C4-2B (cell line): ENCODE measurements around the gene PHLDB3.

Source experiments
- ZFX ChIP-seq: fragments of 450-650 bp; IDR thresholded peaks from 2 replicates; pipeline ENCODE4 v1.6.1; 2017
- TF ChIP-seq, protein P1 (sequence below): fragments of 450-650 bp; conservative IDR thresholded peaks from 2 replicates; pipeline ENCODE4 v1.5.1; 2017; ENCODE audit warnings: mild to moderate bottlenecking

DNA sequence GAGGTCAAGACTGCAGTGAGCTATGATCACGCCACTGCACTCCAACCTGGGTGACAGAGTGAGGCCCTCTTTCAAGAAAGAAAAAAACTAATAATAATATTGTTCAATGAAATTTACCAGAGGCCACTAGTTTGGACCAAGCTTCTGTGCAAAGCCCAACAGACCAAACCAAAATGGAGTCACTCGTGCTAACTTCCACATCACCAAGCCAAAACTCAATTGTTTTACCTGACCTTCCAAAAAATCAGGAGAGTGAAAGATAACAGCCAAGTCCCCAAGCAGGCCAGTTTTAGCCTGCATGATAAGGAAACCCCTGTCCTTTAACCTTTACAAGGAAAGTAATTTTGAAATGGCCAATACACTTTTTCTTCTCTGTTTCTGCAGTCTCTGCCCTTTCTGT lies 59.1 kb downstream of the PHLDB3 start:
- TF ChIP-seq, protein P1, sequence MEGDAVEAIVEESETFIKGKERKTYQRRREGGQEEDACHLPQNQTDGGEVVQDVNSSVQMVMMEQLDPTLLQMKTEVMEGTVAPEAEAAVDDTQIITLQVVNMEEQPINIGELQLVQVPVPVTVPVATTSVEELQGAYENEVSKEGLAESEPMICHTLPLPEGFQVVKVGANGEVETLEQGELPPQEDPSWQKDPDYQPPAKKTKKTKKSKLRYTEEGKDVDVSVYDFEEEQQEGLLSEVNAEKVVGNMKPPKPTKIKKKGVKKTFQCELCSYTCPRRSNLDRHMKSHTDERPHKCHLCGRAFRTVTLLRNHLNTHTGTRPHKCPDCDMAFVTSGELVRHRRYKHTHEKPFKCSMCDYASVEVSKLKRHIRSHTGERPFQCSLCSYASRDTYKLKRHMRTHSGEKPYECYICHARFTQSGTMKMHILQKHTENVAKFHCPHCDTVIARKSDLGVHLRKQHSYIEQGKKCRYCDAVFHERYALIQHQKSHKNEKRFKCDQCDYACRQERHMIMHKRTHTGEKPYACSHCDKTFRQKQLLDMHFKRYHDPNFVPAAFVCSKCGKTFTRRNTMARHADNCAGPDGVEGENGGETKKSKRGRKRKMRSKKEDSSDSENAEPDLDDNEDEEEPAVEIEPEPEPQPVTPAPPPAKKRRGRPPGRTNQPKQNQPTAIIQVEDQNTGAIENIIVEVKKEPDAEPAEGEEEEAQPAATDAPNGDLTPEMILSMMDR = no peak
- no peak for TF ChIP-seq ZFX
